Natural killer cell treated with Interleukin-12 subunit alpha and Interleukin-12 subunit beta and Interleukin-15 and Interleukin-18, amount 100 ng/mL, for 72 hours (primary cell): Measurements from ENCODE around the gene WBP2. TPM values are rescaled to one million over a fixed set of nuclear protein-coding genes. Genes with fewer than 3 reads are reported as not detected.

ENCODE experiments used
- ATAC-seq, 2 donors: fragments of 150-1000 bp; cut with Tn5 transposase in 1 of 2; sonication (Bioruptor Pico), chemical (Tn5 transposase) in 1 of 2; 2 replicates each; pipeline ENCODE4 v1.10.0; 2021
- DNase-seq: peaks from one replicate; pipeline ENCODE4 v3.0.0; 2022; ENCODE audit warnings: low spot score
- H3K27ac Mint-ChIP-seq, 2 donors: 1 replicate in 1 of 2; 2 replicates in 1 of 2; pipeline ENCODE4 v1.8.0; 2022; ENCODE audit warnings: mixed read lengths in 2 of 2, mild to moderate bottlenecking in 1 of 2, moderate library complexity in 1 of 2
- H3K27me3 Mint-ChIP-seq, 2 donors: 1 replicate in 1 of 2; 2 replicates in 1 of 2; pipeline ENCODE4 v1.8.0; 2022; ENCODE audit warnings: mixed read lengths in 2 of 2
- H3K36me3 Mint-ChIP-seq: one replicate; pipeline ENCODE4 v1.8.0; 2022; ENCODE audit warnings: mixed read lengths
- H3K4me1 Mint-ChIP-seq, 2 donors: 1 replicate in 1 of 2; 2 replicates in 1 of 2; pipeline ENCODE4 v1.8.0; 2022; ENCODE audit warnings: low read depth in 2 of 2, mixed read lengths in 2 of 2, mild to moderate bottlenecking in 1 of 2
- H3K4me3 Mint-ChIP-seq: one replicate; pipeline ENCODE4 v1.8.0; 2022; ENCODE audit warnings: mixed read lengths
- H3K9me3 Mint-ChIP-seq: 2 replicates; pipeline ENCODE4 v1.8.0; 2022; ENCODE audit warnings: mixed read lengths
- total RNA-seq, 2 donors: library from RNA; stranded (reverse); gene quantifications; one replicate each; pipeline ENCODE4 v1.2.3, GENCODE V29; 2022

WBP2 gene
- total RNA-seq, 2 donors from 2014 or later: 73.8 to 101 TPM

DNA sequence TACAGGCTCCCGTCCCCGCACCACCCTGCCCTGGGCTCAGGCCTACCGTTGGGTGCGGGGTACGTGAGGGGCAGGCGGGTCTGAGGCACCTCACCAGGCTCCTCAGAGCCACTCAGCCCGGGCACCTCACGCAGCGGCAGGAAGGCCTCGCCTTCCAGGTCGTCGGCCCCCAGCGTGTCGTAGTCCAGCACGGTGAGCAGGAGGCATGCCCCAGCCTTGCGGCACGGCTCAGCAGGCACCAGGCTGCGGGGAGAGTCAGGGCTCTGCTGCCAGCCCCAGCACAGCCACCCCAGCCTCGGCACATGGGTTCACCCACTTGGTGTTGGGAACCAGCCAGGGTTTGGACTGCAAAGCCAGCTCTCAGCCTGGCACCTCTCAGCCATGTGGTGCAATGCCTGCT lies 26.4 kb downstream of the WBP2 start:
- ATAC-seq: no peak
- H3K36me3 Mint-ChIP-seq: peaks cover 5% of the 10 kb centered on the region
- H3K27ac Mint-ChIP-seq: no peak overlapping the region
- H3K4me3 Mint-ChIP-seq: no peak overlapping the region
- H3K27me3 Mint-ChIP-seq: no peaks in the 10 kb centered on the region
- no peak for DNase-seq
- H3K4me1 Mint-ChIP-seq: peaks cover 17 to 26% of the 10 kb centered on the region in 2 donors
- H3K9me3 Mint-ChIP-seq: no peaks in the 10 kb centered on the region

DNA sequence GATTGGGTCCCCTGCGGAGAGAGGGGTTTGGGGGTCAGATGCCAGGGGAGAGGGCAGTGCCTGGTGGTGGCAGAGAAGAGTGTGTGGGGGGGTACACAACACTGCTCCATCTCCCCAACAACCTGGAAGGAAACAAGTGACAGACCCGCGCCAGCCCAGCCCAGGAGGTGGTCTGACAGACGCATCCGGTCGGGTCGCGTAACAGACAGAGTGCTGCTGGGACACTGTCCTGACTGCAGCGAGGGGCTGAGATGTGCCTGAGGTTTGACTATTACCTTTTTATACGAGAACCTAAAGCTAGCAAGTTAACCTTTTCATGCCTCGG lies 27.1 kb downstream of the WBP2 start:
- Mint-ChIP-seq H3K4me1 (peaks cover 10 to 19% of the 10 kb centered on the region in 2 donors), H3K27ac (peak overlapping the region; percentile 67 to 81), H3K4me3 (no peak overlapping the region), H3K36me3 (peaks cover 5% of the 10 kb centered on the region), H3K27me3 (no peaks in the 10 kb centered on the region), H3K9me3 (no peaks in the 10 kb centered on the region)
- ATAC-seq (peak; percentile 43 to 52), DNase-seq (no peak)

DNA sequence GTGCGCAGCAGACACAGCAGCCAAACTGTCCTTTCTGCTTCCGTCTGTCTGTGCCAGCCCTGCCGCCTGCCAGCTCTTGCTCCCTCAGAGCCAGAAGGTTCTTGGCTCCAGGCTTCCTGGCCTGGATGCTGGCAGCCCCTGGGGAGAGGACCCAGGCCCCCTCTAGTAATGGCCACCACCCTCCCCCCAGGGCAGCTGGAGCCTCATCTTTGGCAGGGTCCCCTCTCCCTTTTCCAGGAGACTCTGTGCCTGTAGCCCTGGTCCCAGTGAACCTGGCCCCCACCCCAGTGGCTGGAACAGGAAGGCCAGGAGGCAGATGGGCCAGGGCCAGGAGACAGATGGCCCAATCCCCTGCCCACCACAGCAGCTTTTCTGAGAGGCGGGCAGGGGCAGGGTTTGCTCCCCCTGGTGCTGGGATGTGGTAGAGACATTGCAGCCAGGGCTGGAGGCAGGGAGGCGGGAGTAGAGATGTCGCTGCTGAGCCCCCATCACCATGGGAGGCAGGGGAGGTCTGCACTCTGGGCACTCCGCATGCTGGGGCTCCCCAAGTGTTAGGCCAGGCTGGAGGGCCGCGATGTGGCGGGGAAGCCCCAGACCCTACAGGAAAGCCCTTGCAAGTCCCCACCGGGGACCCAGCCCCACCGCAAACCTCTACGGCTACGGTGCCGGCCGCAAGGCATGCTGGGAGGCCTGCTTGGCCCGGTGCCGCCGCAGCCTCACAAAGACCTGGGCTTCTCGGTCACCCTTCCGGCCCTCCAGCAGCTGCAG lies 27.6 kb downstream of the WBP2 start:
- peak; percentile 70 to 83 for ATAC-seq
- no peaks in the 10 kb centered on the region for H3K9me3 Mint-ChIP-seq
- peak overlapping the region; percentile 67 to 81 for H3K27ac Mint-ChIP-seq
- DNase-seq: peak; percentile 88
- H3K4me1 Mint-ChIP-seq: peaks cover 7 to 18% of the 10 kb centered on the region in 2 donors
- H3K27me3 Mint-ChIP-seq: no peaks in the 10 kb centered on the region
- H3K4me3 Mint-ChIP-seq: no peak overlapping the region
- peaks cover 5% of the 10 kb centered on the region for H3K36me3 Mint-ChIP-seq

DNA sequence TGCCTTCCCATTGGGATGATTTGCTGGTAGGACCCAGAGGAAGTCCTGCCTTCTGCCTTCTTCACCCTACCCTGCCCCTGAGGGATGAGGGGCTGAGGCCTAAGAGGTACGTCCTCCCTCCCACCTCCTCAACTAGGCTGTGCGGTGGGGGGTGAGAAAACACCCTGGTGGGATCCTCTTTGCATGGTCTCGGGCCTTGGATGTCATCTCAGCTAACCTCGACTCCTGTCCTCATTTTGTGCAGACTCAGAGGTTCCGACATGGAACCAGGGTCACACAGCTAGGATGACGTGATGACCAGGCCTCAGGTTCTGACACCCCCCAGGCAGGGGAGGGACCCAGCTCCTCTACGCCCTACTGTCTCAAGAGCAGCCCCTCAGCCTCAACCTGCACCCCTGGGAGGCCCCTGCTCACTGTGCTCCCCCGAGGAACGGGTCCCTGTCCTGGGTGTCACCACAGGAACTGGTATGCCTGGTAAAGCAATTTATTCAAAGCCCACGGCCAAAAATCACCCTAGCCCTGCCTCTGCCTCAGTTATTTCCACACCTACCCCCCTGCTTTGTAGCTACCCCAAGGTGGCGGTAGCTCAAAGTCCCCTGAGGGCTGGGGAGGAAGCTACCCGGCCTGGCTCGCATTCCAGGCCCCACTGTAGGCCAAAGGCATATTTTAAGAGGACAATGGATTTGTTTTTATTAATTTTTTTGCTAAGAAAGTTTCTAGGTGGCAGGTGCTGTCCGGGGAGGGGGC lies 28.4 kb downstream of the WBP2 start:
- ATAC-seq (no peak), DNase-seq (no peak)
- H3K36me3 Mint-ChIP-seq: no peaks in the 10 kb centered on the region
- no peaks in the 10 kb centered on the region for H3K27me3 Mint-ChIP-seq
- H3K9me3 Mint-ChIP-seq: no peaks in the 10 kb centered on the region
- H3K4me3 Mint-ChIP-seq: no peak overlapping the region
- peaks cover 0 to 12% of the 10 kb centered on the region in 2 donors for H3K4me1 Mint-ChIP-seq
- peak overlapping the region; percentile 67 to 81 for H3K27ac Mint-ChIP-seq

DNA sequence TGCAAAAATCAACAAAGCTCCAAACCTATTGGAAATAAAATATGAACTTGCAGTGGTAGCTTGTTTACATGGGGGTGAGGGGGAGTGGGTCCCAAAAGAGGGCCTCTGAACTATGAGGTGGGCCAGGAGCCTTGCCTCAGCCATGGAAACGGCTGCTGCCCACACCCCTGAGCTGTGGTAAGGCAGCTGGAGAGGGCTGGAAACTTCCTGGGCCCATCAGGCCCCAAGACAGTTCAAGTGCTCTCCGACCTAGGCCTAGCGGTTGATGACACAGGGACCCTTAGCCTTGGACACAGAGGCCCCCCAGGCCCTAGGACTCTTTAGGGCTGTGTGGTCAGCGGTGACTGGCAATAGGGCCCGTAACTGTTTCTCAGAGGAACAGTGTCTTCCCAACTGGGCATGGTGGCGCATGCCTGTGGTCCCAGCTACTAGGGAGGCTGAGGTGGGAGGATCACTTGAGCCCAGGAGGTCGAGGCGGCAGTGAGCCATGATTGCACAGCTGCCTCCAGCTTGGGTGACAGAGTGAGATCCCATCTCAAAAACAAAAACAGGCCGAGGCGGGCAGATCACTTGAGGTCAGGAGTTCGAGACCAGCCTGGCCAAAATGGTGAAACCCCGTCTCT lies 29.3 kb downstream of the WBP2 start:
- no peak for DNase-seq
- Mint-ChIP-seq H3K27ac (peak overlapping the region; percentile 16 to 50), H3K36me3 (no peaks in the 10 kb centered on the region), H3K27me3 (no peaks in the 10 kb centered on the region), H3K9me3 (no peaks in the 10 kb centered on the region), H3K4me3 (no peak overlapping the region), H3K4me1 (peaks cover 5 to 17% of the 10 kb centered on the region in 2 donors)
- ATAC-seq: no peak

DNA sequence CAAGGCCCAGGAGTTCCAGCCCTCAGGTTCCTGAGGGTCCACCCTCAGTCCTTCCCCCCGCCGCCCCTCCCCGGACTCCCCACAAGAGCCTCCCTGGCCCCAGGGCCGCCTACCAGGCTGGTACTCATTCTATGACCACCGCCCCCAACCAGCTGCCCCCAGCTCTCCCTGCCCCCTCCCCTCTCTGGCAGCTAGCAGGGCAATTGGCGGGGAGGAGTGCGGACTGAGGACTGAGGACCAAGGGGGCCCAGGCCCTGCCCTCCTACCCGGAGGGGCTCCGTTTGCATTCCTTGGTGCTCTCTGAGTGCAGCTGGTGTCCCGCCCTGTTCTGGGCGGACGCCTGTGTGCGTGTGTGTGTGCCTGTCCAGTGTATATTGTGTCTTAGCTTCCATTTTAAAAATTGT lies 30.0 kb downstream of the WBP2 start:
- no peak for DNase-seq
- no peaks in the 10 kb centered on the region for H3K27me3 Mint-ChIP-seq
- peak overlapping the region; percentile 16 to 50 for H3K27ac Mint-ChIP-seq
- H3K4me1 Mint-ChIP-seq: peaks cover 5 to 15% of the 10 kb centered on the region in 2 donors
- H3K4me3 Mint-ChIP-seq: no peak overlapping the region
- ATAC-seq: no peak
- no peaks in the 10 kb centered on the region for H3K36me3 Mint-ChIP-seq
- H3K9me3 Mint-ChIP-seq: no peaks in the 10 kb centered on the region

DNA sequence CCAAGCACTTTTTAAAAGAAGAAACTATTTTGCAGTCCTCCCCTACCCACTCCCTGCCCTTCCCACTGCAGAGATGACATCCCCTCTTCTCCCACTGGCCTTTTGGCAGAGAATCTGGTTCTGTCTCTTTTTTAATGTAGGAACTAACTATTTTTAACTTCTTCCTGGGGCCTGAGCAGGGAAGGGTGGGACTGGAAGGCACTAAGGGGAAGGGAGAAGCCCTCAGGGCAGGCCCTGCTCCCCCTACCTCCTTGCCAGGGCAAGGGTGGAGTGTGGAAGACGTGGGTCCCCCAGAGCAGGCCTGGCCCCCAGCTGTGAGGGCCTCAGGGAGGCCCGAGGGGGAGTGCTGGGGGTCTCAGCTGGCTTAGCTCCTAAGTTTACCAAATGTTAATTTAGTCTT lies 30.5 kb downstream of the WBP2 start:
- H3K27me3 Mint-ChIP-seq: no peaks in the 10 kb centered on the region
- no peaks in the 10 kb centered on the region for H3K9me3 Mint-ChIP-seq
- ATAC-seq: no peak
- DNase-seq: no peak
- H3K27ac Mint-ChIP-seq: no peak overlapping the region
- H3K36me3 Mint-ChIP-seq: no peaks in the 10 kb centered on the region
- peaks cover 5 to 15% of the 10 kb centered on the region in 2 donors for H3K4me1 Mint-ChIP-seq
- H3K4me3 Mint-ChIP-seq: no peak overlapping the region

DNA sequence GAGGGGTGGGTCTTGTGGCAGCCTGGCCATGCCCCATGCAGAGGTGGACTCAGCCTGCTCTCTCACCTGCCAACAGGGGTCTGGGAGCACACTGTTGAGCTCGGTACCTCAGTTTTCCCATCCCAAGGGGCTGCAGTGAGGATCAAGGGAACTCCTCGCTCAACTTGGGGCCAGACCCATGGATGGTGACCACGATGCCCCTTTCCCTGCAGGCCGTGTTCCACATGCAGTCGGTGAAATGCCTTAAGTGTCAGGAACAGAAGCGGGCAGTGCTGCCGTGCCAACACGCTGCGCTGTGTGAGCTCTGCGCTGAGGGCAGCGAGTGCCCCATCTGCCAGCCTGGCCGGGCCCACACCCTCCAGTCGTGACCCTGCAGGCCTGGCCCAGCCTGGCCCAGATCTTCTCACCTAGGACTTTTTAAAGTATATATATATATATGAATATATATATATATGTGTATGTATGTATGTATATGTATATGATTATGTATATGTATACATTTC lies 31.0 kb downstream of the WBP2 start:
- H3K4me3 Mint-ChIP-seq: no peak overlapping the region
- ATAC-seq: no peak
- H3K9me3 Mint-ChIP-seq: no peaks in the 10 kb centered on the region
- peaks cover 5 to 15% of the 10 kb centered on the region in 2 donors for H3K4me1 Mint-ChIP-seq
- no peaks in the 10 kb centered on the region for H3K27me3 Mint-ChIP-seq
- peak overlapping the region in 1 of 2 donors; percentile 53 for H3K27ac Mint-ChIP-seq
- no peaks in the 10 kb centered on the region for H3K36me3 Mint-ChIP-seq
- DNase-seq: no peak

DNA sequence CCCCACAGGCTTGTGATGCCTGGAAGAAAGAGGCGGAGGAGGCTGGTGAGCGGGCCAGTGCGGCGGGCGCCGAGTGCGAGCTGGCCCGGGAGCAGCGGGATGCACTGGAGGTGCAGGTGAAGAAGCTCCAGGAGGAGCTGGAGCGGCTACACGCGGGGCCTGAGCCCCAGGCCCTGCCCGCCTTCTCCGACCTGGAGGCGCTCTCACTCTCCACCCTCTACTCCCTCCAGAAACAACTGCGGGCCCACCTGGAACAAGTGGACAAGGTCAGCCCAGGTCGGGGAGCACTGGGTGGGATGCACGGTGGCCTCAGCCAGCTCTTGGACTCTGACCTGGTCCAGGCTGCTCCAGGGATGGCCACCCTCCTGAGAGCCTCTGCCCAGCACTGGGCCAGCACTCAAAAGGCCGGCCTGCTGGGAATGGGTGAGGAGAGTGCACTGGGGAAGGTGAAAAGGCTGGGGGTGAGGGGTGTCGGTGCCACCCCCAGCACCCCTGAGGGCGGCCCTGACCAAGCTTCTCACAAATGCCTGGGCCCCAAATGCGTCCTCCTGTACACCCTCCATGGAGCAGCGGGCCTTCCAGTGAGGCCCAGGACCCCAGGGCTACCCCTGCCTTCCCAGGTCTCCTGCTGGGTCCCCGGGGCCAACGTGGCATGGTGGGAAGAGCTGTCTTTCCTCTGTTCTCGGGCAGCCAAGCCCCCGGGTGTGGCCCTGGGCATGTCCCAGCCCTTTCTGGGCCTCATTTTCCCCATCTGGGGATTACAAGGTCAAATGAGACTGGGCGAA lies 31.7 kb downstream of the WBP2 start:
- Mint-ChIP-seq H3K4me3 (no peak overlapping the region), H3K36me3 (no peaks in the 10 kb centered on the region), H3K9me3 (no peaks in the 10 kb centered on the region), H3K27me3 (no peaks in the 10 kb centered on the region), H3K27ac (peak overlapping the region in 1 of 2 donors; percentile 53), H3K4me1 (peaks cover 5 to 15% of the 10 kb centered on the region in 2 donors)
- ATAC-seq (no peak), DNase-seq (no peak)

DNA sequence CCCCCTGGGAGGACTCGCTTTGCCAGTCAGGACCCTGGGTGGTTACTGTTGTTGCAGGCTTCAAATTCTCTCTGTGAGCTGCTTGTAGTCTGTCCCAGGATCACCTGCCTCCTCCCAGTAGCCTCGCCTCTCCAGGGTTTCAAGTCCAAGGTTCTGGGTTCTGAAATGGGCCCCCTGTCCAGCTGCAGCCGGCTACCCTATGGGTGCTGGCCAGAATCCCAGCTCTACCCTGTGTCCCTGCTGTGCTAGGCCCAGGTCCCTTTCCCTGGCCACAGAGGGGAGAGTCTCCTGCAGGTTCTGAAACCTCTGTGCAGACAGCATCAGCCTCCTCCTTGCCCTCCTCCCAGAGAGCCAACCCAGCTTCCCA lies 32.4 kb downstream of the WBP2 start:
- Mint-ChIP-seq H3K27me3 (no peaks in the 10 kb centered on the region), H3K4me3 (no peak overlapping the region), H3K9me3 (no peaks in the 10 kb centered on the region), H3K36me3 (no peaks in the 10 kb centered on the region), H3K4me1 (peaks cover 5 to 10% of the 10 kb centered on the region in 2 donors), H3K27ac (no peak overlapping the region)
- ATAC-seq (no peak), DNase-seq (no peak)

DNA sequence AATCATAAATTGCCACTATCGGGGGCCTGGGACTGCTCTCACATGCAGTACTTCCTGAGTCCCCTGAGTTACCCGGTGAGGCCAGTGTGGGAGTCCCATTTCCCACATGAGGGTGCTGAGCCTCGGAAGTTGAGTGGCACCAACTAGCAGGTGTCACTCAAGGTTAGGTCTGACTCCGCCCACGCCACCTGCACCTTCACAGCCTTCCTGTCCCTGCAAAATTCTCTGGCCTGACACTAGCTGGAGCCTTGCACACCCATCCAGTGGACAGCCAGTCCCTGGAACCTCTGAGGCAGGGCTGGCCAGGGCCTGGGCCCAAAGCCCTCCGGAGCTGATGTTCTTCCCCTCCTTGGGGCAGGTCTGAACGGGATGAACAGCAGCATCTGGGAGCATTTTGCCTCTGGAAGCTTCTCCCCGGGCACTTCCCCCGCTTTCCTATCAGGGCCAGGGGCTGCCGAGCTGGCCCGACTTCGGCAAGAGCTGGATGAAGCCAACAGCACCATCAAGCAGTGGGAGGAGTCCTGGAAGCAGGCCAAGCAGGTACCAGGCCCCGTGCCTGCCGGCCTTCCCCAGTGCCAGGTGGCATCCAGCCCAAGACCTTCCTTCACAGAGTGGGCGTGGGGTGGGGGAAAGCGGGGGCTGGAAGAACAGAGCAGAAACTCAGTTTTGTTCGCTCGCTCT lies 32.9 kb downstream of the WBP2 start:
- H3K36me3 Mint-ChIP-seq: no peaks in the 10 kb centered on the region
- no peak overlapping the region for H3K4me3 Mint-ChIP-seq
- no peaks in the 10 kb centered on the region for H3K27me3 Mint-ChIP-seq
- DNase-seq: no peak
- no peaks in the 10 kb centered on the region for H3K9me3 Mint-ChIP-seq
- peak overlapping the region; percentile 29 to 36 for H3K27ac Mint-ChIP-seq
- H3K4me1 Mint-ChIP-seq: peaks cover 5 to 9% of the 10 kb centered on the region in 2 donors
- ATAC-seq: no peak

DNA sequence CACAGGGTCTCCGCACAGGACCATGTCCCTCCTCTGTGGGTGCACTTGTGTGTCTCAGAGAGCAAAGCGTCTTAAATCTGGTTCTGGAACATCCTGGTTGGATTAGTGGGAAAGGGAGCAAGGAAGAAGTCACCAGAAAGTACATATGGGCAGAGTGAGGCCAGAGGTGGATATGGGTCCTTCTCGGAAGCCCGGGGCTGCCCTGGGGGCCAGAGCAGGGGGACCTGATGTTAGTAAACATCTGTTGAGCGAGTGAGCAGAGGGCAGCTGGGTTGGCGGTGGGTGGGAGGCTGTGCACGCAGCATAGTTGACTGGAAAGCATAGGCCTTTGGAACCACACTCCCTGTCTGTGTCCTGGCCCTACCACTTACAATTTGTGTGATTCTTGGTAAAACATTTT lies 33.6 kb downstream of the WBP2 start:
- Mint-ChIP-seq H3K9me3 (no peaks in the 10 kb centered on the region), H3K4me3 (no peak overlapping the region), H3K36me3 (no peaks in the 10 kb centered on the region), H3K27ac (peak overlapping the region; percentile 29 to 36), H3K4me1 (peaks cover 5% of the 10 kb centered on the region in 2 donors), H3K27me3 (no peaks in the 10 kb centered on the region)
- no peak for DNase-seq
- ATAC-seq: no peak
